Prostate gland (tissue), 1 donor: ENCODE results near the gene SMOC1.

Experiments used
- POLR2A ChIP-seq: fragments of 450-650 bp; IDR thresholded peaks from one replicate; pipeline ENCODE4 v1.6.1; 2016; ENCODE audit warnings: antibody characterized with exemption, mild to moderate bottlenecking
- POLR2AphosphoS5 ChIP-seq: sonication (generic); formaldehyde crosslinking; IDR thresholded peaks from one replicate; pipeline ENCODE4 v1.6.1; 2017; ENCODE audit warnings: antibody characterized with exemption

GRCh38 chr14:70005281-70005805, 126.1 kb downstream of the SMOC1 start:
- TF ChIP-seq POLR2AphosphoS5 (no peak), POLR2A (no peak)
